ENCODE measurements around the gene SPTSSB. TPM values are rescaled to one million over a fixed set of nuclear protein-coding genes. Genes with fewer than 3 reads are reported as not detected.

Gene SPTSSB
- total and polyA plus RNA-seq, 4 donors = 0.16 to 0.39 (median 0.18) TPM; not detected in 1

GRCh38 chr3:161372321-161373260, 1.3 kb upstream of the SPTSSB start:
- Histone ChIP-seq H3K9me3 (ENCODE audit: control insufficient read depth, low read length) (no peaks in the 10 kb centered on the region), H3K27ac (ENCODE audit: low read depth in 1 of 2, low read length in 2 of 2) (no peak overlapping the region), H3K36me3 (ENCODE audit: control insufficient read depth in 1 of 2, insufficient read depth in 2 of 2, low read length in 1 of 2) (no peaks in the 10 kb centered on the region), H3K4me1 (ENCODE audit: control insufficient read depth in 1 of 2, insufficient read depth in 2 of 2, low read length in 2 of 2) (no peaks in the 10 kb centered on the region), H3K4me3 (ENCODE audit: low read length in 2 of 2) (peak overlapping the region; percentile 28 to 50), H3K27me3 (ENCODE audit: control insufficient read depth in 1 of 2, insufficient read depth in 2 of 2, low read length in 1 of 2) (no peaks in the 10 kb centered on the region)
- intact Hi-C loops (cut with DNase I) = no loop called here
- WGBS, 2 donors = 7% methylated on average over 55 of the region's 55 CpGs
- DNase-seq (peak; percentile 35 to 75), ATAC-seq (ENCODE audit: low FRiP score) (peak; percentile 82)

DNA sequence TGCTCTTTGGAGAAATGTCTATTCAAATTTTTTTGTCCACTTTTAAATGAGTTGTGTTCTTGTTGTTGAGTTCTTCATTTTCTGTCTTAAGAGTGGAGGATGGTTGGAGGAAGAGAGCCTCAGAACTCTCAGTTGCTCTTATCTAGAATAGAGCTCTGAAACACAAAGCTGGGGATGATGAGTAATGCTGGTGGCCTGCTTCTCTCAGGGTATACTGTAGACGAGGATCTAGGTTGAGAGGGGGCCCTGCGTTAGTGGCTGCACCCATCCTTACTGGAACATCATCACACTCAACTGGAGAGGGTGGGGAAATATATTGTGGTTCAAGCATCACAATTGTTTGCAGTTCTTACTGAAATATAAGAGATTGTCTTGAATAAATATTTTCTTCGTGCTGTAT, 1.8 kb downstream of the SPTSSB start:
- WGBS, 2 donors = 61 to 80% methylated on average over 3 of the region's 3 CpGs
- Histone ChIP-seq H3K27me3 (ENCODE audit: control insufficient read depth in 1 of 2, insufficient read depth in 2 of 2, low read length in 1 of 2) (no peaks in the 10 kb centered on the region), H3K9me3 (ENCODE audit: control insufficient read depth, low read length) (no peaks in the 10 kb centered on the region), H3K36me3 (ENCODE audit: control insufficient read depth in 1 of 2, insufficient read depth in 2 of 2, low read length in 1 of 2) (no peaks in the 10 kb centered on the region), H3K4me1 (ENCODE audit: control insufficient read depth in 1 of 2, insufficient read depth in 2 of 2, low read length in 2 of 2) (no peaks in the 10 kb centered on the region), H3K27ac (ENCODE audit: low read depth in 1 of 2, low read length in 2 of 2) (no peak overlapping the region), H3K4me3 (ENCODE audit: low read length in 2 of 2) (no peak overlapping the region)
- DNase-seq (no peak), ATAC-seq (ENCODE audit: low FRiP score) (no peak)
- intact Hi-C loops (cut with DNase I) = no loop called here

- WGBS, 2 donors = 92 to 94% methylated on average over 2 of the region's 2 CpGs
- Histone ChIP-seq H3K4me1 (ENCODE audit: control insufficient read depth in 1 of 2, insufficient read depth in 2 of 2, low read length in 2 of 2) (no peaks in the 10 kb centered on the region), H3K27me3 (ENCODE audit: control insufficient read depth in 1 of 2, insufficient read depth in 2 of 2, low read length in 1 of 2) (no peaks in the 10 kb centered on the region), H3K27ac (ENCODE audit: low read depth in 1 of 2, low read length in 2 of 2) (no peak overlapping the region), H3K9me3 (ENCODE audit: control insufficient read depth, low read length) (no peaks in the 10 kb centered on the region), H3K36me3 (ENCODE audit: control insufficient read depth in 1 of 2, insufficient read depth in 2 of 2, low read length in 1 of 2) (no peaks in the 10 kb centered on the region), H3K4me3 (ENCODE audit: low read length in 2 of 2) (no peak overlapping the region)
- no peak for DNase-seq
- ATAC-seq (ENCODE audit: low FRiP score) = no peak
- intact Hi-C loops (cut with DNase I) = no loop called here
Observed at GRCh38 chr3:161366094-161366493, 5.2 kb downstream of the SPTSSB start.

DNA sequence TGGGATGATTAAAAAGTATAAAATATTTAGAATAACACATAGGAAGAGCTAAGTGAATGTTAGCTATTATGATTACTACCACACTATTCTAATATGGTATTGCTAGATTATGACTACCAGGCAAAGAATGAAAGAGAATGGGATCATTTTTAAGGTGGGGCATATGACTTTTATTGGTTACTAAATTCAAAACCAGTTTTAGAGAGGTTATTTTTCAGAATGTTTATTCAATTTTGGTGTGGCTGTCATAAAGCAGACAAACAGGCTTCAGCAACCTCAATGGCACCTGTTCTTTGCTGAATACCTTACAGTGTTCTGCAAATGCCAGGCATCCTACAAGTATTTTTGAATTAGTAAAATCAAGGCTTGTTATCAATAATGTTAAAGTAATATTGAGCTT, 12.8 kb downstream of the SPTSSB start:
- Histone ChIP-seq H3K27me3 (ENCODE audit: control insufficient read depth in 1 of 2, insufficient read depth in 2 of 2, low read length in 1 of 2) (no peaks in the 10 kb centered on the region), H3K4me3 (ENCODE audit: low read length in 2 of 2) (no peak overlapping the region), H3K27ac (ENCODE audit: low read depth in 1 of 2, low read length in 2 of 2) (no peak overlapping the region), H3K9me3 (ENCODE audit: control insufficient read depth, low read length) (no peaks in the 10 kb centered on the region), H3K36me3 (ENCODE audit: control insufficient read depth in 1 of 2, insufficient read depth in 2 of 2, low read length in 1 of 2) (no peaks in the 10 kb centered on the region), H3K4me1 (ENCODE audit: control insufficient read depth in 1 of 2, insufficient read depth in 2 of 2, low read length in 2 of 2) (no peaks in the 10 kb centered on the region)
- ATAC-seq (ENCODE audit: low FRiP score) = no peak
- intact Hi-C loops (cut with DNase I) = no loop called here
- no peak for DNase-seq

DNA sequence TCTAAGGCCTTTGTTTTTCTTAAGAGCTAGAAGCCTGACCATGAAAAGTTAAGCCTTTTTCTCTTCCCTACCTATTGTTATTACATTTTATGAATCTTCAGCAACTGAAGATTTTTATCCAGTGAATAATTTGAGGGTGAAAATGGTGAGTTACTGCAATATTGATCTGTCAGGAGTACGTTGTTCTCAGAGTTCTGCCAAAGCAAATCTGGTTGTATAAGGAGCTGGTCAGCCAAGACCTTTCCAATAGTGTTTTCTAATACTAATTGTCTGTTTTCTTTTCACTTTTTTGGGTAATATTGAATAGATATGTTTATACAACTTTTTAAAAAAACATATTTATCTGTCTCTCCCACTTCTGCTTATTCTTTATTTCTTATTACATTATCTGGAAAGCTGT, 15.0 kb downstream of the SPTSSB start:
- H3K9me3 ChIP-seq (ENCODE audit: control insufficient read depth, low read length) = no peaks in the 10 kb centered on the region
- no peak overlapping the region for H3K4me3 ChIP-seq (ENCODE audit: low read length in 2 of 2)
- H3K27me3 ChIP-seq (ENCODE audit: control insufficient read depth in 1 of 2, insufficient read depth in 2 of 2, low read length in 1 of 2) = no peaks in the 10 kb centered on the region
- H3K27ac ChIP-seq (ENCODE audit: low read depth in 1 of 2, low read length in 2 of 2) = no peak overlapping the region
- no peaks in the 10 kb centered on the region for H3K36me3 ChIP-seq (ENCODE audit: control insufficient read depth in 1 of 2, insufficient read depth in 2 of 2, low read length in 1 of 2)
- no peak for ATAC-seq (ENCODE audit: low FRiP score)
- 86 to 87% methylated on average over 1 of the region's 1 CpG for WGBS, 2 donors
- H3K4me1 ChIP-seq (ENCODE audit: control insufficient read depth in 1 of 2, insufficient read depth in 2 of 2, low read length in 2 of 2) = no peaks in the 10 kb centered on the region
- intact Hi-C loops (cut with DNase I) = no loop called here
- no peak for DNase-seq

- 95 to 96% methylated on average over 1 of the region's 1 CpG for WGBS, 2 donors
- DNase-seq = no peak
Observed at GRCh38 chr3:161355508-161355907, 15.8 kb downstream of the SPTSSB start.

GRCh38 chr3:161354554-161354953, 16.8 kb downstream of the SPTSSB start:
- no peak for ATAC-seq (ENCODE audit: low FRiP score)
- Histone ChIP-seq H3K9me3 (ENCODE audit: control insufficient read depth, low read length) (no peaks in the 10 kb centered on the region), H3K36me3 (ENCODE audit: control insufficient read depth in 1 of 2, insufficient read depth in 2 of 2, low read length in 1 of 2) (no peaks in the 10 kb centered on the region), H3K27ac (ENCODE audit: low read depth in 1 of 2, low read length in 2 of 2) (no peak overlapping the region), H3K27me3 (ENCODE audit: control insufficient read depth in 1 of 2, insufficient read depth in 2 of 2, low read length in 1 of 2) (no peaks in the 10 kb centered on the region), H3K4me1 (ENCODE audit: control insufficient read depth in 1 of 2, insufficient read depth in 2 of 2, low read length in 2 of 2) (no peaks in the 10 kb centered on the region), H3K4me3 (ENCODE audit: low read length in 2 of 2) (no peak overlapping the region)
- intact Hi-C loops (cut with DNase I) = no loop called here
- 86 to 94% methylated on average over 2 of the region's 2 CpGs for WGBS, 2 donors
- no peak for DNase-seq

More at GRCh38 chr3:161355508-161355907, 15.8 kb downstream of the SPTSSB start:
- Histone ChIP-seq H3K27ac (ENCODE audit: low read depth in 1 of 2, low read length in 2 of 2) (no peak overlapping the region), H3K4me3 (ENCODE audit: low read length in 2 of 2) (no peak overlapping the region), H3K4me1 (ENCODE audit: control insufficient read depth in 1 of 2, insufficient read depth in 2 of 2, low read length in 2 of 2) (no peaks in the 10 kb centered on the region), H3K36me3 (ENCODE audit: control insufficient read depth in 1 of 2, insufficient read depth in 2 of 2, low read length in 1 of 2) (no peaks in the 10 kb centered on the region), H3K27me3 (ENCODE audit: control insufficient read depth in 1 of 2, insufficient read depth in 2 of 2, low read length in 1 of 2) (no peaks in the 10 kb centered on the region), H3K9me3 (ENCODE audit: control insufficient read depth, low read length) (no peaks in the 10 kb centered on the region)
- intact Hi-C loops (cut with DNase I) = no loop called here
- no peak for ATAC-seq (ENCODE audit: low FRiP score)

DNA sequence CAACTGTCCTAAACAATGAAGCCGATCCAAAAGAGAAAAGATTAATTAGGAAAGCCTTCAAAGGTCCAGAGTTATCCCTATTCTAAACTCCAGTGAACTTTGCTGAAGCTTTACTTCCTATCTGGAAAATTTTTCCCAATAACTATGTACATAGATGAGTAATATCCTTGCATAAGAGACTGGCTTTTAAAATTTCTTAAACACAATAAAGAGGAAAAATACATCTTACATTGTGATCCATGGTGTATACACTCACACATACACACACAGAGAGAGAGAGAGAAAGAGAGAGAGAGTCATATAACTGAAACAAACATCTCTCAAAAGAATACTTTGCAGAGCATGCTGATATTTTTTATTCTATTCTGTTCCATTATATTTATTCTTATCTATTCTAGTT, 20.0 kb downstream of the SPTSSB start:
- H3K36me3 ChIP-seq (ENCODE audit: control insufficient read depth in 1 of 2, insufficient read depth in 2 of 2, low read length in 1 of 2) = no peaks in the 10 kb centered on the region
- ATAC-seq (ENCODE audit: low FRiP score) = no peak
- no peaks in the 10 kb centered on the region for H3K9me3 ChIP-seq (ENCODE audit: control insufficient read depth, low read length)
- no peak for DNase-seq
- H3K4me3 ChIP-seq (ENCODE audit: low read length in 2 of 2) = no peak overlapping the region
- WGBS, 2 donors = 83 to 97% methylated on average over 1 of the region's 1 CpG
- intact Hi-C loops (cut with DNase I) = no loop called here
- no peaks in the 10 kb centered on the region for H3K4me1 ChIP-seq (ENCODE audit: control insufficient read depth in 1 of 2, insufficient read depth in 2 of 2, low read length in 2 of 2)
- no peak overlapping the region for H3K27ac ChIP-seq (ENCODE audit: low read depth in 1 of 2, low read length in 2 of 2)
- no peaks in the 10 kb centered on the region for H3K27me3 ChIP-seq (ENCODE audit: control insufficient read depth in 1 of 2, insufficient read depth in 2 of 2, low read length in 1 of 2)

DNA sequence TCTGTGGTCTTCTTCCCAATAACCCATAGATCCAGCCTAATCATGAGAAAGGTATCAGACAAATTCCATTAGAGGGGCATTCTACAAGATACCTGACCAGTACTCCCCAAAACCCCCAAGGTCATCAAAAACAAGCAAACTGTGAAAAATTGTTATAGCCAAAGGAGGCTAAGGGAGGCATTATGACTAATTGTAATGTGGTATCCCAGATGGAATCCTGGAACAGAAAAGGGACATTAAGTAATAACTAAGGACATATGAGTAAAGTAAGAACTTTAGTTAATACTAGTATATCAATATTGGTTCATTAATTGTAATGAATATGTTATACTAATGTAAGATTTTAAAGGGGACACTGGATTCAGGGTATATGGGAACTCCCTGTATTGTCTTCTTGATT, 20.4 kb downstream of the SPTSSB start:
- Histone ChIP-seq H3K9me3 (ENCODE audit: control insufficient read depth, low read length) (no peaks in the 10 kb centered on the region), H3K27ac (ENCODE audit: low read depth in 1 of 2, low read length in 2 of 2) (no peak overlapping the region), H3K36me3 (ENCODE audit: control insufficient read depth in 1 of 2, insufficient read depth in 2 of 2, low read length in 1 of 2) (no peaks in the 10 kb centered on the region), H3K4me3 (ENCODE audit: low read length in 2 of 2) (no peak overlapping the region), H3K27me3 (ENCODE audit: control insufficient read depth in 1 of 2, insufficient read depth in 2 of 2, low read length in 1 of 2) (no peaks in the 10 kb centered on the region), H3K4me1 (ENCODE audit: control insufficient read depth in 1 of 2, insufficient read depth in 2 of 2, low read length in 2 of 2) (no peaks in the 10 kb centered on the region)
- intact Hi-C loops (cut with DNase I) = no loop called here
- no peak for DNase-seq
- no peak for ATAC-seq (ENCODE audit: low FRiP score)
